ENCODE data around the gene DDX46. TPM values are rescaled to one million over a fixed set of nuclear protein-coding genes. Genes with fewer than 3 reads are reported as not detected.
A peak's percentile ranks its signal among the peaks of the same experiment; 100 is the strongest.
"Not testable (repeated sequence)": the region's sequence is repeated elsewhere in the genome, so short reads cannot be mapped to it uniquely, and the experiment has no call there.

DDX46 gene, protein sequence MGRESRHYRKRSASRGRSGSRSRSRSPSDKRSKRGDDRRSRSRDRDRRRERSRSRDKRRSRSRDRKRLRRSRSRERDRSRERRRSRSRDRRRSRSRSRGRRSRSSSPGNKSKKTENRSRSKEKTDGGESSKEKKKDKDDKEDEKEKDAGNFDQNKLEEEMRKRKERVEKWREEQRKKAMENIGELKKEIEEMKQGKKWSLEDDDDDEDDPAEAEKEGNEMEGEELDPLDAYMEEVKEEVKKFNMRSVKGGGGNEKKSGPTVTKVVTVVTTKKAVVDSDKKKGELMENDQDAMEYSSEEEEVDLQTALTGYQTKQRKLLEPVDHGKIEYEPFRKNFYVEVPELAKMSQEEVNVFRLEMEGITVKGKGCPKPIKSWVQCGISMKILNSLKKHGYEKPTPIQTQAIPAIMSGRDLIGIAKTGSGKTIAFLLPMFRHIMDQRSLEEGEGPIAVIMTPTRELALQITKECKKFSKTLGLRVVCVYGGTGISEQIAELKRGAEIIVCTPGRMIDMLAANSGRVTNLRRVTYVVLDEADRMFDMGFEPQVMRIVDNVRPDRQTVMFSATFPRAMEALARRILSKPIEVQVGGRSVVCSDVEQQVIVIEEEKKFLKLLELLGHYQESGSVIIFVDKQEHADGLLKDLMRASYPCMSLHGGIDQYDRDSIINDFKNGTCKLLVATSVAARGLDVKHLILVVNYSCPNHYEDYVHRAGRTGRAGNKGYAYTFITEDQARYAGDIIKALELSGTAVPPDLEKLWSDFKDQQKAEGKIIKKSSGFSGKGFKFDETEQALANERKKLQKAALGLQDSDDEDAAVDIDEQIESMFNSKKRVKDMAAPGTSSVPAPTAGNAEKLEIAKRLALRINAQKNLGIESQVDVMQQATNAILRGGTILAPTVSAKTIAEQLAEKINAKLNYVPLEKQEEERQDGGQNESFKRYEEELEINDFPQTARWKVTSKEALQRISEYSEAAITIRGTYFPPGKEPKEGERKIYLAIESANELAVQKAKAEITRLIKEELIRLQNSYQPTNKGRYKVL
- 10 to 100 TPM; 72.7 to 76.5 TPM for total RNA-seq

- peaks cover 32% of the 10 kb centered on the region for H3K4me1 Mint-ChIP-seq
- peaks cover 2% of the 10 kb centered on the region for H3K36me3 Mint-ChIP-seq
- no peaks in the 10 kb centered on the region for H3K27me3 Mint-ChIP-seq
- peak; percentile 95 for DNase-seq
- ATAC-seq (ENCODE audit: low read depth), result peak; percentile 98
- POLR2A ChIA-PET, result interaction anchor here (0.6 to 3.0 kb wide), 12 partner anchors 12 to 754 kb away, joined by 3 to 26 read pairs (median 3); partner anchors contain the start of genes CAMLG, PCBD2, SAR1B and VDAC1
- H3K27ac Mint-ChIP-seq, result peak within 1 kb of the TSS; percentile 97
- H3K9me3 Mint-ChIP-seq, result no peaks in the 10 kb centered on the region
- peak within 1 kb of the TSS; percentile 99 for H3K4me3 Mint-ChIP-seq
Observed at GRCh38 chr5:134758504-134759341, at the start of gene DDX46. Gene DDX46 (plus strand): TSS chr5:134758779. CDS start chr5:134758939, 160 bp downstream.

DNA sequence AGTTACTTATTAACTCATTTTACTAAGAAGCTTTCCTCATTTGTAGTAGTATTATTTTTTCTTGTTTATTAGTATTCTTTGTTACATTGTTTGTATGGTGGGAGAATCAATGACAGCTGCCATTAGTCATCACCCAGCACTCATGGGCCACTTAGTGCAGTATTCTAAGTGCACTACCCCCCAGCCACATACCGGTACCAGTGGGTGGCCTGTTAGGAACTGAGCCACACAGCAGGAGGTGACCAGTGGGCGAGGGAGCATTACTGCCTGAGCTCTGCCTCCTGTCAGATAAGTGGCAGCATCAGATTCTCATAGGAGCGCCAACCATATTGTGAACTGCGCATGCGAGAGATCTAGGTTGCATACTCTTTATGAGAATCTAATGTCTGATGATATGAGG lies 44.5 kb upstream of the DDX46 start:
- no peaks in the 10 kb centered on the region for H3K4me1 Mint-ChIP-seq
- ATAC-seq (ENCODE audit: low read depth), result no peak

DNA sequence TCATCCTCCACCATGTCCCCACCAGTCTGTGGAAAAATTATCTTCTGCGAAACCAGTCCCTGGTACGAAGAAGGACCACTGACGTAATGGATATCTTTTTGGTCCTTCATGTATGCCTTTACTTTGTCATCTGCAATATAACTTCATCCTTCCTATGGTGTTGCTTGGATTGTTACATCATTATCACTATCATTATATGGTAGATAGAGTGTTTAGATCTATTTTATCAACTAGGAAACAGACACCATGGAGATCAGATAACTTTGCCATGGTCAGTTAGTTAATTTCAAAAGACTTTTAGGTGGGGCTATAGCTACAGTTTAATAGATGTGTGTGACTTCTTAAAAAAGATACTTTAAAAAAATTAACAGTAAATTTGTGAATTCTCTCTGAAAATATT lies 44.0 kb upstream of the DDX46 start:
- no peak for ATAC-seq (ENCODE audit: low read depth)
- Mint-ChIP-seq H3K4me3 (no peak overlapping the region), H3K9me3 (no peaks in the 10 kb centered on the region), H3K27ac (no peak overlapping the region), H3K27me3 (no peaks in the 10 kb centered on the region), H3K4me1 (no peaks in the 10 kb centered on the region), H3K36me3 (peaks cover 18% of the 10 kb centered on the region)
- POLR2A ChIA-PET, result no interaction called here
- no peak for DNase-seq

More for the DNA sequence above, 44.5 kb upstream of the DDX46 start:
- no peak overlapping the region for H3K4me3 Mint-ChIP-seq
- no peak for DNase-seq
- no peaks in the 10 kb centered on the region for H3K27me3 Mint-ChIP-seq
- H3K27ac Mint-ChIP-seq, result no peak overlapping the region
- H3K9me3 Mint-ChIP-seq, result no peaks in the 10 kb centered on the region
- POLR2A ChIA-PET, result no interaction called here
- peaks cover 18% of the 10 kb centered on the region for H3K36me3 Mint-ChIP-seq

GRCh38 chr5:134715466-134715865 lies 43.1 kb upstream of the DDX46 start:
- H3K4me3 Mint-ChIP-seq; H3K27me3 Mint-ChIP-seq; H3K27ac Mint-ChIP-seq; ATAC-seq (ENCODE audit: low read depth); H3K9me3 Mint-ChIP-seq; POLR2A ChIA-PET; DNase-seq; H3K4me1 Mint-ChIP-seq: not testable (repeated sequence)
- H3K36me3 Mint-ChIP-seq, result peaks cover 19% of the 10 kb centered on the region

DNA sequence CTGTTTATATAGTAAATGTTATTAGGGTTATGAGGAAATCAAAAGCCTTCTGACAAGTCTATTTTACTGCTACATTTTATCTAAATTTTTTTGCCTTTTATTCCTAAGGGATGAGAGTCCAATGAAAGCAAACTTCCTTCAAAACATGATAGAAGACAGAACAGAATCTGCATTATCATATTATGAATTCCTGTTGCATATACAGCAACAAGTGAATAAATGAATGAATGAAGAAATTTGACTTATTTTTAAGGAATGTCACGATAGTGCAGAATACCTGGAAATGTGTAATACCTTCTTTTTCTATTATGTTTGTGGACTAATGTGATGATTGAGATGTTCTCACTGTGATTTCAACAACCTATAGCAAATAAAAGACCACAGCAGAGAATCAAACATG lies 33.7 kb upstream of the DDX46 start:
- no peaks in the 10 kb centered on the region for H3K27me3 Mint-ChIP-seq
- H3K9me3 Mint-ChIP-seq, result no peaks in the 10 kb centered on the region
- H3K4me3 Mint-ChIP-seq, result no peak overlapping the region
- DNase-seq, result no peak
- no peaks in the 10 kb centered on the region for H3K4me1 Mint-ChIP-seq
- ATAC-seq (ENCODE audit: low read depth), result no peak
- peaks cover 10% of the 10 kb centered on the region for H3K36me3 Mint-ChIP-seq
- POLR2A ChIA-PET, result no interaction called here
- no peak overlapping the region for H3K27ac Mint-ChIP-seq

DNA sequence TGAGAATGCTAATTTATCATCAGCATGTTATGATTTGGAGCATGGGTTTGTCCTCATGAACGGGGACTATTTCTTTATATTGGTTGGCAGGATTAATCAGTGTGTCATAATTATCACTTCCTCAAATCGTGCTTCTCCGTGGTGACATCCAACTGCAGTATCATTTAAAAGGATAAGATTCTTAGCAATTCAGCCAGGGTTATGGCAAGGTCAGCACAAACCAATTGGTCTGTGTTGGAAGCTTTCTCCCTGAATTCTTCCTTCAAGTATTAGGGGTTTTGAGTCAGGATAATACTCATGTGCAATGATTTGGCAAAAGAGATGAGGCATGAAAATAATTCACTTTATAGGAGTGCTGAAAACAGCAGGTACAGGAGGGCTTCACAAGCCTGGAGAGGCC lies 25.8 kb upstream of the DDX46 start:
- Mint-ChIP-seq H3K27me3 (no peaks in the 10 kb centered on the region), H3K4me3 (no peak overlapping the region), H3K27ac (no peak overlapping the region), H3K36me3 (no peaks in the 10 kb centered on the region), H3K4me1 (peaks cover 1% of the 10 kb centered on the region), H3K9me3 (no peaks in the 10 kb centered on the region)
- POLR2A ChIA-PET, result no interaction called here
- no peak for DNase-seq
- ATAC-seq (ENCODE audit: low read depth), result no peak

- ATAC-seq (ENCODE audit: low read depth), result no peak
- no peaks in the 10 kb centered on the region for H3K36me3 Mint-ChIP-seq
- no peak overlapping the region for H3K4me3 Mint-ChIP-seq
- no peaks in the 10 kb centered on the region for H3K27me3 Mint-ChIP-seq
- no peak for DNase-seq
- H3K27ac Mint-ChIP-seq, result no peak overlapping the region
- H3K9me3 Mint-ChIP-seq, result no peaks in the 10 kb centered on the region
- peaks cover 14% of the 10 kb centered on the region for H3K4me1 Mint-ChIP-seq
- POLR2A ChIA-PET, result no interaction called here
Observed at GRCh38 chr5:134735243-134735642, 23.3 kb upstream of the DDX46 start.

DNA sequence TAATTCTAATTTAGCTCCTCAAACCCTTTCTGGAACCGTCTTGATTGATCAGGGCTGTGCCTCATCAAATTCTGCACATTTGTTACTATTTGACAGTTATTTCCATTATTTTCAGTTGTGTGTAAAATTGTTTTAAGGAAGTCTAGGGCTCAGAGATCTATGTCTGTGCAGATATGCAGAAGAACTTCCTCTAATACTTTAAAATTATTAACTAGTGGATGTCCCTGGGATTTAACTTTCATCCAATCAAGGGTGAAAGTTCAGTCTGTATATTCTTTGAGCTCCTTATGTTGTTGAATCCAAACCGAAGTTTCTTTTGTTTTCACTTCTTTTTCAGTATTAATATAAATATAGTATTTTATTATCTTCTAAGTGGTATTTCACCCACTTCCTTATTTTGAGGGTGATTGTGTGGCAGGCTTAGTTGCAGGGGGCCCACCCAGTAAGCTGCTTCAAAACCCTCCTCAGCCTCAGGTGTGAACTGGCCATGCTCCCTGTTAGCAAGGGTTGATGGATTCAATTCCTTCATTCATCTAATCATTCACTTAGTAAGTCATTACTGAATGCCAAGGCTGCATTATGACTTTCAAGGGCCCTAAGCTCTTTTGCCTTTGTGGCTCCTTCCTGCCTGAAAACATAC lies 22.3 kb upstream of the DDX46 start:
- no peak for ATAC-seq (ENCODE audit: low read depth)
- POLR2A ChIA-PET, result interaction anchor here (0.7 to 1.2 kb wide), 2 partner anchors 22 to 169 kb away, joined by 3 to 4 read pairs; partner anchors contain the start of genes DDX46 and PCBD2
- Mint-ChIP-seq H3K36me3 (peaks cover 3% of the 10 kb centered on the region), H3K27ac (peak overlapping the region; percentile 34), H3K4me3 (no peak overlapping the region), H3K4me1 (peaks cover 20% of the 10 kb centered on the region), H3K9me3 (no peaks in the 10 kb centered on the region), H3K27me3 (no peaks in the 10 kb centered on the region)
- DNase-seq, result no peak

GRCh38 chr5:134738133-134738962 lies 20.2 kb upstream of the DDX46 start, which contains the start of gene CAMLG:
Gene CAMLG (plus strand): TSS chr5:134738548. CDS start chr5:134738621, 73 bp downstream.
- peak; percentile 96 for DNase-seq
- H3K27ac Mint-ChIP-seq, result peak within 1 kb of the TSS; percentile 91
- H3K4me1 Mint-ChIP-seq, result peaks cover 23% of the 10 kb centered on the region
- peak within 1 kb of the TSS; percentile 93 for H3K4me3 Mint-ChIP-seq
- POLR2A ChIA-PET, result interaction anchor here (0.6 to 3.1 kb wide), 14 partner anchors 19 to 588 kb away, joined by 3 to 32 read pairs (median 4); partner anchors contain the start of genes C5orf24, DDX46, PCBD2 and PPP2CA
- no peaks in the 10 kb centered on the region for H3K9me3 Mint-ChIP-seq
- no peaks in the 10 kb centered on the region for H3K27me3 Mint-ChIP-seq
- ATAC-seq (ENCODE audit: low read depth), result peak; percentile 99
- peaks cover 6% of the 10 kb centered on the region for H3K36me3 Mint-ChIP-seq

- ATAC-seq (ENCODE audit: low read depth) (no peak), DNase-seq (peak; percentile 43)
- H3K4me1 Mint-ChIP-seq, result peaks cover 23% of the 10 kb centered on the region
- peak overlapping the region; percentile 93 for H3K4me3 Mint-ChIP-seq
- no peaks in the 10 kb centered on the region for H3K27me3 Mint-ChIP-seq
- POLR2A ChIA-PET, result interaction anchor here (0.6 to 3.1 kb wide), 11 partner anchors 19 to 588 kb away, joined by 3 to 32 read pairs (median 4); partner anchors contain the start of genes C5orf24, DDX46, PCBD2 and SEC24A
- H3K36me3 Mint-ChIP-seq, result peaks cover 6% of the 10 kb centered on the region
- peak overlapping the region; percentile 91 for H3K27ac Mint-ChIP-seq
- no peaks in the 10 kb centered on the region for H3K9me3 Mint-ChIP-seq
Observed at GRCh38 chr5:134738963-134739661, 19.5 kb upstream of the DDX46 start.

- POLR2A ChIA-PET, result no interaction called here
- Mint-ChIP-seq H3K4me1 (peaks cover 21% of the 10 kb centered on the region), H3K4me3 (no peak overlapping the region), H3K36me3 (peaks cover 6% of the 10 kb centered on the region), H3K27ac (no peak overlapping the region), H3K27me3 (no peaks in the 10 kb centered on the region), H3K9me3 (no peaks in the 10 kb centered on the region)
- no peak for DNase-seq
- no peak for ATAC-seq (ENCODE audit: low read depth)
Observed at GRCh38 chr5:134741052-134741451, 17.5 kb upstream of the DDX46 start.

All from activated naive CD8-positive, alpha-beta T cell treated with anti-CD3 and anti-CD28 coated beads, Interleukin-2, amount 10 ng/mL, durations not matched to agents 7 days and 5 days (primary cell).